GM21515 (cell line): ENCODE measurements around the gene ANGPTL4.
"Not testable (repeated sequence)": the region's sequence is repeated elsewhere in the genome, so short reads cannot be mapped to it uniquely, and the experiment has no call there.

Experiments used
- ATAC-seq: cut with Tn5 transposase; IDR thresholded peaks from one replicate; pipeline ENCODE4 v1.9.1; 2021; ENCODE audit not compliant: unreplicated experiment

ANGPTL4 gene

GRCh38 chr19:8404391-8405151 lies 40.6 kb downstream of the ANGPTL4 start:
- no peak for ATAC-seq

DNA sequence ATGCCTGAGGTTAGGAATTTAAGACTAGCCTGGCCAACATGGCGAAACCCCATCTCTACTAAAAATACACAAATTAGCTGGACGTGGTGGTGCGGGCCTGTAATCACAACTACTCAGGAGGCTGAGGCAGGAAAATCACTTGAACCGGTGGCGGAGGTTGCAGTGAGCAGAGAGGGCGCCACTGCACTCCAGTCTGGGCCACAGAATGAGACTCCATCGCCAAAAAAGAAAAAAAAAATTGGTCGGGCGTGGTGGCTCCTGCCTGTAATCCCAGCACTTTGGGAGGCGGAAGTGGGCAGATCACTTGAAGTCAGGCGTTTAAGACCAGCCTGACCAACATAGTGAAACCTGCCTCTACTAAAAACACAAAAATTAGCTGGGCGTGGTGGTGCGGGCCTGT lies 46.8 kb downstream of the ANGPTL4 start:
- not testable (repeated sequence) for ATAC-seq

GRCh38 chr19:8412783-8413628 lies 49.1 kb downstream of the ANGPTL4 start, which contains the start of gene MARCHF2:
MARCHF2 (plus strand) TSS chr19:8413305; CDS start chr19:8421841, 8,536 bp downstream.
- ATAC-seq, result peak; percentile 97

- no peak for ATAC-seq
Observed at GRCh38 chr19:8413629-8413995, 49.7 kb downstream of the ANGPTL4 start.

DNA sequence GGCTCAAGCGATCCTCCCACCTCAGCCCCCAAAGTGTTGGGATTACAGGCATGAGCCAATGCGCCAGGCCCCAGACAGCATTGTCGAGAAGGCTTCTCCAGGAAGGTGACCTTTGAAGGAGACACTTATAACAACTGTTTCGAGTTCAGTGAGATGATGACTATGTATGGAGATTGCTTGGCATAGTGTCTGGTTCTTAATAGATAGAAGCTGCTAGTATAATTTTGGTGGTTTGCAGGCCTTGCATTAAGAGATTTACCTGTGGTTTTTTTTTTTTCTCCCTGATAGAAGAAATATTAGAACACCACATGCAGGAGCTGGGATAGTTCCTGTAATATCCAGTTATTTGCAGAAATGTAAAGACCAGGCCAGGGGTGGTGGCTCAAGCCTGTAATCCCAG lies 52.8 kb downstream of the ANGPTL4 start:
- ATAC-seq, result no peak

DNA sequence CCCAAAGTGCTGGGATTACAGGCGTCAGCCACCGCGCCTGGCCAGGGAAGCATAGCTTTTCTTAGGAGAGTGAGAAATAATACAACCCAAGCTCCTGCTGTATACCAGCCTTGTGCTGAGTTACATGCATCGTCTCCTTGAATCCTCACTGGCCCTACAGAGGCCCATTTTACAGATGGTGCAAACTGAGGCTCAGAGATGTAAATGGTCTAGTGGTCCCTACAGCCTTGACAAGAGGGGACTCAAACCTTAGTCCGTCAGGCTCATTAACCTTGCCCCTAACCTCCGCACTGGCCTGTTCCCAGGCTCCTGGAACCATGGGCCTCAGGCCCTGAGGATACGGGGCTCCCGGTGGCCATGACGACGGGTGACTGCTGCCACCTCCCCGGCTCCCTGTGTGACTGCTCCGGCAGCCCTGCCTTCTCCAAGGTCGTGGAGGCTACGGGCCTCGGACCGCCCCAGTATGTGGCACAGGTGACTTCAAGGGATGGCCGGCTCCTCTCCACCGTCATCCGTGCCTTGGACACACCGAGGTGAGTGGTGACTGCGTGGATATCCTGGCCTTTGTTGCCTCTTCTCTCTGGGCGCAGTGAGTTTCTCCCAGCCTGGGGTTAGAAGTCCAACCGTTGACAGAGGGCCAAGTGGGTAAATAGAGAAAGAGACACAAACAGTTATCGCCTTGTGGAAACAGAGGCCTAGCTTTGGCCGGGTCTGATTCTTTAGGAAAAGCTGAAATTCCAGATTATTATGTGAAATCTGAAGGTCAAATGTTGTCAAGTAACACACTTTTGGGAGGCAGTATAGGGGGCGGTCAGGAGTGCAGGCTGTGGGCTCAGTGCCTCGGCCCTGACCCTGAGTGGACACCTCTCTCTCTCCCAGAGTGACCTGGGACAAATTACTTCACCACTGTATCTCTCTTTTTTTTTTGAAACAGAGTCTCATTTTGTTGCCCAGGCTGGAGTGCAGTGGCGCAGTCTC lies 57.8 kb downstream of the ANGPTL4 start:
- ATAC-seq, result no peak

DNA sequence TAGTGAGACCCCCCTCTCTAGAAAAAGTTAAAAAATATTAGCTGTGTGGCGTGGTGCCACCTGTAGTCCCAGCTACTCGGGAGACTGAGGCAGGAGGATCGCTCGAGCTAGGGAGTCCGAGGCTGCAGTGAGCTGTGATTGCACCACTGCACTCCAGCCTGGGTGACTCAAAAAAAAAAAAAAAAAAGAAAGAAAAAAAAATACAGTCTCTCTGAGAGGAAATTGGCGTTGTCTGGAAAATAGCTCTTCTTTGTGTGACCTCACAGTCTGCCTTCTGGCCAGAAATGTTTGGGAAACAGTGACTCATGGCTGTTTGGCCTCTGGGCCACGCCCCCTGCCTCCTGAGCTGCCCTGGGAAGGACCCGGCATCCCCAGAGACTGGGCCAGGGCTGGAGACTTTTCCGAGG lies 59.9 kb downstream of the ANGPTL4 start:
- ATAC-seq, result no peak
